Keratinocyte (primary cell): ENCODE measurements around the gene CAPNS1.

Experiments
- EZH2 ChIP-seq: IDR thresholded peaks from one replicate; pipeline ENCODE4 v1.6.1; 2012; ENCODE audit warnings: inconsistent platforms, mild to moderate bottlenecking, low read length, moderate library complexity
- TF ChIP-seq, protein P1 (sequence below), 3 experiments: IDR thresholded peaks in 1 of 3; conservative IDR thresholded peaks in 1 of 3; optimal IDR thresholded peaks in 1 of 3; 2 replicates in 2 of 3; 3 replicates in 1 of 3; pipeline versions ENCODE3 to v1.5.1; 2011; ENCODE audit warnings: low read length in 3 of 3, mild to moderate bottlenecking in 3 of 3, moderate library complexity in 2 of 3, control low read depth in 1 of 3, inconsistent platforms in 1 of 3; ENCODE audit not compliant: insufficient read depth in 2 of 3; ENCODE audit errors: extremely low read depth in 1 of 3

DNA sequence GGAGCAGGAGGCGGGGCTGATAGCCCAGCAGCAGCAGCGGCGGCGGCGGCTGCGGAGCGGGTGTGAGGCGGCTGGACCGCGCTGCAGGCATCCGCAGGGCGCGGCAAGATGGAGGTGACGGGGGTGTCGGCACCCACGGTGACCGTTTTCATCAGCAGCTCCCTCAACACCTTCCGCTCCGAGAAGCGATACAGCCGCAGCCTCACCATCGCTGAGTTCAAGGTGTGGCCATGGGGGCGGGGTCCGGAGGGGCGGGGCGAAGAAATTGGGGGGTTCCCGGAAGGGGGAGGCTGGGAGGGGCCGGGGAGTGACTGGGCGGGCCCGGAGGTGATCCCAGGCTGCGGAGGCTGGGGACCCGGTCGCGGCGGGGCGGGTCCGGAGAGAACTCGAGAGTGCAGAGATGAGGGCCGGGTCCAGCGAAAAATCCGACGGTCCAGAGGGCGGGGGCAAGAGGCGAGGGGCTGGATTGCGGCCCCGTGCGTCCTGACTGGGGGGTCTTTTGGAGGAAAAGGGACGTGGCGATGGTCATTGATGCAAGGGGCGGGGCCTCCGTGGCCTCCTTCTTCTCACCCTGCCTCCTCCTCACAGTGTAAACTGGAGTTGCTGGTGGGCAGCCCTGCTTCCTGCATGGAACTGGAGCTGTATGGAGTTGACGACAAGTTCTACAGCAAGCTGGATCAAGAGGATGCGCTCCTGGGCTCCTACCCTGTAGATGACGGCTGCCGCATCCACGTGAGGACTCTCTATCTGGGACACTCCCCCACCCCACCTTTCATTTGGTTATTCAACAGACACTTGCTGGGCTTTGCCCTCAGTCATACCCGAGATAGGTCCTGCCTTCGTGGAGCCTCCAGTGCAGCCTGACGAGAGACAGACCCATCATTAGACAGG is 24.2 kb upstream of the CAPNS1 start, which contains the start of gene TBCB:
- TF ChIP-seq, protein P1, sequence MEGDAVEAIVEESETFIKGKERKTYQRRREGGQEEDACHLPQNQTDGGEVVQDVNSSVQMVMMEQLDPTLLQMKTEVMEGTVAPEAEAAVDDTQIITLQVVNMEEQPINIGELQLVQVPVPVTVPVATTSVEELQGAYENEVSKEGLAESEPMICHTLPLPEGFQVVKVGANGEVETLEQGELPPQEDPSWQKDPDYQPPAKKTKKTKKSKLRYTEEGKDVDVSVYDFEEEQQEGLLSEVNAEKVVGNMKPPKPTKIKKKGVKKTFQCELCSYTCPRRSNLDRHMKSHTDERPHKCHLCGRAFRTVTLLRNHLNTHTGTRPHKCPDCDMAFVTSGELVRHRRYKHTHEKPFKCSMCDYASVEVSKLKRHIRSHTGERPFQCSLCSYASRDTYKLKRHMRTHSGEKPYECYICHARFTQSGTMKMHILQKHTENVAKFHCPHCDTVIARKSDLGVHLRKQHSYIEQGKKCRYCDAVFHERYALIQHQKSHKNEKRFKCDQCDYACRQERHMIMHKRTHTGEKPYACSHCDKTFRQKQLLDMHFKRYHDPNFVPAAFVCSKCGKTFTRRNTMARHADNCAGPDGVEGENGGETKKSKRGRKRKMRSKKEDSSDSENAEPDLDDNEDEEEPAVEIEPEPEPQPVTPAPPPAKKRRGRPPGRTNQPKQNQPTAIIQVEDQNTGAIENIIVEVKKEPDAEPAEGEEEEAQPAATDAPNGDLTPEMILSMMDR (optimal IDR thresholded peaks at IDR 0.05 in 1 of 3, IDR thresholded peaks at IDR 0.05 in 1 of 3, conservative IDR thresholded peaks at IDR 0.05 in 1 of 3; ENCODE audit: extremely low read depth in 1 of 3, insufficient read depth in 2 of 3, low read length in 3 of 3) = no peak
- no peak for TF ChIP-seq EZH2
